ENCODE data around the gene C2orf42. TPM values are rescaled to one million over a fixed set of nuclear protein-coding genes. Genes with fewer than 3 reads are reported as not detected.
"Not testable (repeated sequence)": the region's sequence is repeated elsewhere in the genome, so short reads cannot be mapped to it uniquely, and the experiment has no call there.

Gene C2orf42
- total RNA-seq, 3 donors from 2014 or later: 18.7 to 30.0 (median 20.3) TPM

DNA sequence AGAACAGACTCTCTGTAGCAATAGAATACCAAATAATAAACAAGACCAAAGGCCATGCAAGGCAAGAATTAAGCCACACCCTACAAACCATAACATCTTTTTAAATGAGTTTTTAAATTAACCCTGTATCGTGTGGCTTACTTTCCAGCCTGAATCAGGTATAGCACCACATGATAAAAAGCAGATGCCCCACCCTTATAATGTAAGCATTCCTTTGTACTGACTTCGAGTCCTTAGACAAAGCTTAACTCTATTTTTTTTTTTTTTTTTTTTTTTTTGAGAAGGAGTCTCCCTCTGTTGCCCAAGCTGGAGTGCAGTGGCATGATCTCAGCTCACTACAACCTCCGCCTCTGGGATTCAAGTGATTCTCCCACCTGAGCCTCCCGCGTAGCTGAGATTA lies 1.7 kb upstream of the C2orf42 start:
- no peak overlapping the region for H3K4me3 ChIP-seq
- intact Hi-C loops (cut with DNase I; ENCODE audit: low total_unique reads): no loop called here
- H3K27ac ChIP-seq: no peak overlapping the region
- H3K9me3 ChIP-seq: no peaks in the 10 kb centered on the region
- no peak for DNase-seq (ENCODE audit: low spot score in 2 of 2)
- no peaks in the 10 kb centered on the region for H3K4me1 ChIP-seq
- H3K27me3 ChIP-seq: no peaks in the 10 kb centered on the region
- H3K36me3 ChIP-seq: no peaks in the 10 kb centered on the region
- TF ChIP-seq POLR2AphosphoS5 (IDR thresholded peaks at IDR 0.05) (no peak), POLR2A (IDR thresholded peaks at IDR 0.05) (no peak)
- TF ChIP-seq, protein P1, sequence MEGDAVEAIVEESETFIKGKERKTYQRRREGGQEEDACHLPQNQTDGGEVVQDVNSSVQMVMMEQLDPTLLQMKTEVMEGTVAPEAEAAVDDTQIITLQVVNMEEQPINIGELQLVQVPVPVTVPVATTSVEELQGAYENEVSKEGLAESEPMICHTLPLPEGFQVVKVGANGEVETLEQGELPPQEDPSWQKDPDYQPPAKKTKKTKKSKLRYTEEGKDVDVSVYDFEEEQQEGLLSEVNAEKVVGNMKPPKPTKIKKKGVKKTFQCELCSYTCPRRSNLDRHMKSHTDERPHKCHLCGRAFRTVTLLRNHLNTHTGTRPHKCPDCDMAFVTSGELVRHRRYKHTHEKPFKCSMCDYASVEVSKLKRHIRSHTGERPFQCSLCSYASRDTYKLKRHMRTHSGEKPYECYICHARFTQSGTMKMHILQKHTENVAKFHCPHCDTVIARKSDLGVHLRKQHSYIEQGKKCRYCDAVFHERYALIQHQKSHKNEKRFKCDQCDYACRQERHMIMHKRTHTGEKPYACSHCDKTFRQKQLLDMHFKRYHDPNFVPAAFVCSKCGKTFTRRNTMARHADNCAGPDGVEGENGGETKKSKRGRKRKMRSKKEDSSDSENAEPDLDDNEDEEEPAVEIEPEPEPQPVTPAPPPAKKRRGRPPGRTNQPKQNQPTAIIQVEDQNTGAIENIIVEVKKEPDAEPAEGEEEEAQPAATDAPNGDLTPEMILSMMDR (IDR thresholded peaks at IDR 0.05): no peak

DNA sequence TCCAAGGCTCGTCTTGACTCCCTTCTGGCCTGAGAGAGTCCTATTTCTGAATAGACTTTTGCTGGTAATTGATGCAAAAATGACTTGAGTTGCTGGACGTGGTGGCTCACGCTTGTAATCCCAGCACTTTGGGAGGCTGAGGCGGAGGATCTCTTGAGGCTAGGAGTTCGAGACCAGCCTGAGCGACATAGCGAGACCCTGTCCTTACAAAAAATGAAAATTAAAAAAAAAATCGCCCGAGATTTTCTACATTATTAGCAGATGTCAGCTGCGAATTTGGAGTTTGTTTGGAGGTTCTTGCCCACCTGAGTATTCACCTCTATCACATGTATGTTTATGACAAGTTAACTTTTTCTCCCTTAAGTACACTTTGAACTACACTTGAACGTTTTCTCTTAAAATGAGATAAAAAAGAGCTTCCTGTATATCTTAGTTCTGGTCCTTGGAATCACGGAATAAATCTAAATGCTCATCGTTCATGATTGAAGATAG lies 471 bp upstream of the C2orf42 start:
- DNase-seq (ENCODE audit: low spot score in 2 of 2): no peak
- Histone ChIP-seq H3K4me1 (no peaks in the 10 kb centered on the region), H3K27ac (peak overlapping the region; percentile 96 to 100), H3K9me3 (no peaks in the 10 kb centered on the region), H3K27me3 (no peaks in the 10 kb centered on the region), H3K4me3 (peak overlapping the region; percentile 74 to 90 (median 79)), H3K36me3 (no peaks in the 10 kb centered on the region)
- TF ChIP-seq POLR2AphosphoS5 (IDR thresholded peaks at IDR 0.05) (no peak), POLR2A (IDR thresholded peaks at IDR 0.05) (no peak)
- TF ChIP-seq, protein P1 (IDR thresholded peaks at IDR 0.05): no peak
- intact Hi-C loops (cut with DNase I; ENCODE audit: low total_unique reads): no loop called here

DNA sequence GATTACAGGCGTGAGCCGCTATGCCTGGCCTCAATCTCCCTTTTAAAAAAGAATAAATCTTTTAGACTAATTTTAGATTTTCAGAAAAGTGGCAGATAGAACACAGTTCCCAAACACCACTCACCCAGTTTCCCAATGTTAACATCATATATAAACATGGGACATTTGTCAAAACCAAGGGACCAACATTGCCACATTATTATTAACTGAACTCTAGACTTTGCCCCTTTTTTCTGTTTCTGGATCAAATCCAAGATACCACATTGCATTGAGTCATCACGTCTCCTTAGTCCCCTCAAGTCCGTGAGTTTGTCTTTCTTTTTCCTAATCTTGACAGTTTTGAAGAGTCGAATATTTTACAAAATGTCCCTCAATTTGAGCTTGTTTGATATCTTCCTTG lies 2.4 kb downstream of the C2orf42 start:
- H3K36me3 ChIP-seq: no peaks in the 10 kb centered on the region
- no peak overlapping the region for H3K4me3 ChIP-seq
- intact Hi-C loops (cut with DNase I; ENCODE audit: low total_unique reads): no loop called here
- no peak overlapping the region for H3K27ac ChIP-seq
- no peaks in the 10 kb centered on the region for H3K27me3 ChIP-seq
- no peaks in the 10 kb centered on the region for H3K4me1 ChIP-seq
- no peak for DNase-seq (ENCODE audit: low spot score in 2 of 2)
- no peak for TF ChIP-seq POLR2AphosphoS5 (IDR thresholded peaks at IDR 0.05)
- TF ChIP-seq, protein P1 (IDR thresholded peaks at IDR 0.05): no peak
- TF ChIP-seq POLR2A (IDR thresholded peaks at IDR 0.05): no peak
- no peaks in the 10 kb centered on the region for H3K9me3 ChIP-seq

DNA sequence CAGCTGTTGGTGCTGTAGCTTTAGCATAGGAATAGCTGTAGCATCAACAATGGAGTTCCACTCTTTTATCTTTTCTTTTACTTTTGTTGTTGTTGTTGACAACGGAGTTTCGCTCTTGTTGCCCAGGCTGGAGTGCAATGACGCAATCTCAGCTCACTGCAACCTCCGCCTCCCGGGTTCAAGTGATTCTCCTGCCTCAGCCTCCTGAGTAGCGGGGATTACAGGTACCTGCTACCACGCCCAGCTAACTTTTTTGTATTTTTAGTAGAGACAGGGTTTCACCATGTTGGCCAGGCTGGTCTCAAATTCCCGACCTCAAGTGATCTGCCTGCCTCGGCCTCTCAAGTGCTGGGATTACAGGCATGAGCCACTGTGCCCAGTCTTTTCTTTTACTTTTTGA lies 3.6 kb downstream of the C2orf42 start:
- H3K9me3 ChIP-seq; H3K27me3 ChIP-seq; H3K4me1 ChIP-seq; intact Hi-C loops (cut with DNase I; ENCODE audit: low total_unique reads); H3K4me3 ChIP-seq; DNase-seq (ENCODE audit: low spot score in 2 of 2); H3K36me3 ChIP-seq; H3K27ac ChIP-seq: not testable (repeated sequence)

DNA sequence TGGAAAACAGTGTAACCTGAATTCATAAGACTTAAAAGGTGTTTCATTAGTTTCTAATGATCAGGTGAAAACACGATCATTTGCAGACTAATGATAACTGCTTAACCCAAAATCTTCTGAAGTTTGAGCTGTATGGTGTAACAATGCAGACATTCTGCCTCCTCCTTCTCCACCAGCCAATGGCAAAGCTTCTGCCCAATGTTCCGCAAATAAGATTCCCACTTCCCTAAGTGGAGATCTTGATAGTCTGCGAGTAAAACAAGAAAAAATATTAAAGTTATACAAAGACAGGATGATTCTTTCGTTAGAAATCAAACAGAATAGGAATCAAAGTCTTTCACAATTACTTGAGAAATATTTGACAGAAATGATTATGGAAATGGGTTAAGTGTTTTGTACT lies 8.1 kb downstream of the C2orf42 start:
- Histone ChIP-seq H3K4me1 (no peaks in the 10 kb centered on the region), H3K36me3 (no peaks in the 10 kb centered on the region), H3K27me3 (no peaks in the 10 kb centered on the region), H3K4me3 (no peak overlapping the region), H3K9me3 (no peaks in the 10 kb centered on the region), H3K27ac (no peak overlapping the region)
- no peak for DNase-seq (ENCODE audit: low spot score in 2 of 2)
- TF ChIP-seq POLR2A (IDR thresholded peaks at IDR 0.05) (no peak), POLR2AphosphoS5 (IDR thresholded peaks at IDR 0.05) (no peak)
- TF ChIP-seq, protein P1 (IDR thresholded peaks at IDR 0.05): no peak
- intact Hi-C loops (cut with DNase I; ENCODE audit: low total_unique reads): no loop called here
